ENCODE data around the gene OR52K2.

- no peak for TF ChIP-seq POLR2AphosphoS5 (IDR thresholded peaks at IDR 0.05; ENCODE audit: borderline replicate concordance, low read depth, low read length)
- no peak for TF ChIP-seq EZH2 (IDR thresholded peaks at IDR 0.05)
- no peak for TF ChIP-seq FOXP2 (optimal IDR thresholded peaks at IDR 0.05; ENCODE audit: control extremely low read depth, extremely low read length, insufficient read depth)
Measured at GRCh38 chr11:4495986-4496385, 46.9 kb downstream of the OR52K2 start.

All from SK-N-MC (cell line).